ENCODE results near the gene KCNT1. TPM values are rescaled to one million over a fixed set of nuclear protein-coding genes. Genes with fewer than 3 reads are reported as not detected.

Gene KCNT1
- total RNA-seq, 4 donors from 2014 or later = 0.06 to 0.17 TPM; not detected in 2

GRCh38 chr9:135758870-135759269 lies 56.9 kb downstream of the KCNT1 start:
- Histone ChIP-seq H3K27ac (replicated peaks in 1 of 4) (no peak overlapping the region), H3K9me3 (peaks cover 0 to 4% (median 0%) of the 10 kb centered on the region in 4 donors), H3K4me1 (no peaks in the 10 kb centered on the region), H3K27me3 (peaks cover 0 to 31% (median 0%) of the 10 kb centered on the region in 4 donors), H3K4me3 (no peak overlapping the region), H3K36me3 (no peaks in the 10 kb centered on the region)
- TF ChIP-seq POLR2AphosphoS5 (IDR thresholded peaks at IDR 0.05) (no peak), POLR2A (IDR thresholded peaks at IDR 0.05; ENCODE audit: low read depth) (no peak), EP300 (IDR thresholded peaks at IDR 0.05) (no peak), CTCF (IDR thresholded peaks at IDR 0.05) (no peak)
- 89% methylated on average over 8 of the region's 10 CpGs for WGBS
- no peak for DNase-seq (ENCODE audit: extremely low spot score)
- intact Hi-C loops (cut with DNase I) = no loop called here

- TF ChIP-seq POLR2A (IDR thresholded peaks at IDR 0.05; ENCODE audit: low read depth) = no peak
- TF ChIP-seq CTCF (IDR thresholded peaks at IDR 0.05) = no peak
- TF ChIP-seq POLR2AphosphoS5 (IDR thresholded peaks at IDR 0.05) = no peak
- no peak for TF ChIP-seq EP300 (IDR thresholded peaks at IDR 0.05)
- 93% methylated on average over 22 of the region's 24 CpGs for WGBS
- no peak overlapping the region for H3K27ac ChIP-seq (replicated peaks in 1 of 4)
- H3K9me3 ChIP-seq = peaks cover 0 to 4% (median 0%) of the 10 kb centered on the region in 4 donors
- intact Hi-C loops (cut with DNase I) = no loop called here
- no peaks in the 10 kb centered on the region for H3K36me3 ChIP-seq
- no peak for DNase-seq (ENCODE audit: extremely low spot score)
- H3K4me1 ChIP-seq = no peaks in the 10 kb centered on the region
- no peak overlapping the region for H3K4me3 ChIP-seq
- H3K27me3 ChIP-seq = peaks cover 0 to 23% (median 0%) of the 10 kb centered on the region in 4 donors
These were observed 57.8 kb downstream of the KCNT1 start for GRCh38 chr9:135759676-135760300.

- no peak for DNase-seq (ENCODE audit: extremely low spot score)
- Histone ChIP-seq H3K9me3 (peaks cover 0 to 8% (median 3%) of the 10 kb centered on the region in 4 donors), H3K4me3 (no peak overlapping the region), H3K27me3 (peaks cover 0 to 19% (median 0%) of the 10 kb centered on the region in 4 donors), H3K36me3 (no peaks in the 10 kb centered on the region), H3K27ac (replicated peaks in 1 of 4) (no peak overlapping the region), H3K4me1 (no peaks in the 10 kb centered on the region)
- TF ChIP-seq CTCF (IDR thresholded peaks at IDR 0.05) = no peak
- TF ChIP-seq POLR2AphosphoS5 (IDR thresholded peaks at IDR 0.05) = no peak
- TF ChIP-seq EP300 (IDR thresholded peaks at IDR 0.05) = no peak
- TF ChIP-seq POLR2A (IDR thresholded peaks at IDR 0.05; ENCODE audit: low read depth) = no peak
- intact Hi-C loops (cut with DNase I) = no loop called here
- WGBS = 79% methylated on average over 12 of the region's 12 CpGs
These were observed 58.5 kb downstream of the KCNT1 start for GRCh38 chr9:135760465-135760864.

- intact Hi-C loops (cut with DNase I) = no loop called here
- WGBS = 73% methylated on average over 12 of the region's 20 CpGs
These were observed 59.3 kb downstream of the KCNT1 start for GRCh38 chr9:135761150-135761844.

More at GRCh38 chr9:135761150-135761844, 59.3 kb downstream of the KCNT1 start:
- no peaks in the 10 kb centered on the region for H3K36me3 ChIP-seq
- H3K27ac ChIP-seq (replicated peaks in 1 of 4) = no peak overlapping the region
- H3K9me3 ChIP-seq = peaks cover 0 to 13% (median 11%) of the 10 kb centered on the region in 4 donors
- H3K27me3 ChIP-seq = peaks cover 0 to 19% (median 0%) of the 10 kb centered on the region in 4 donors
- H3K4me3 ChIP-seq = no peak overlapping the region
- H3K4me1 ChIP-seq = no peaks in the 10 kb centered on the region
- no peak for DNase-seq (ENCODE audit: extremely low spot score)
- TF ChIP-seq CTCF (IDR thresholded peaks at IDR 0.05) = no peak
- TF ChIP-seq EP300 (IDR thresholded peaks at IDR 0.05) = no peak
- no peak for TF ChIP-seq POLR2AphosphoS5 (IDR thresholded peaks at IDR 0.05)
- no peak for TF ChIP-seq POLR2A (IDR thresholded peaks at IDR 0.05; ENCODE audit: low read depth)
